GM23248 (cell line): ENCODE results near the gene MROH8. TPM values are rescaled to one million over a fixed set of nuclear protein-coding genes. Genes with fewer than 3 reads are reported as not detected.

Experiments
- DNase-seq: peaks from one replicate; pipeline ENCODE4 v3.0.0-alpha.2; 2015
- H2AFZ ChIP-seq: fragments of 200-600 bp; sonication (generic); 2 replicates; pipeline ENCODE4 v1.6.1; 2016; ENCODE audit warnings: antibody characterized with exemption
- H3F3A ChIP-seq: fragments of 200-600 bp; sonication (generic); 2 replicates; pipeline ENCODE4 v1.6.1; 2016; ENCODE audit warnings: mild to moderate bottlenecking, antibody characterized with exemption, mixed run types; ENCODE audit not compliant: insufficient read depth
- H3K27ac ChIP-seq: fragments of 200-600 bp; sonication (generic); 2 replicates; pipeline ENCODE4 v1.5.1; 2016; ENCODE audit warnings: mild to moderate bottlenecking
- H3K27me3 ChIP-seq: fragments of 200-600 bp; sonication (generic); replicated peaks from 2 replicates; pipeline ENCODE4 v1.6.1; 2016; ENCODE audit warnings: mild to moderate bottlenecking; ENCODE audit not compliant: insufficient read depth
- H3K36me3 ChIP-seq: fragments of 200-600 bp; sonication (generic); 2 replicates; pipeline ENCODE4 v1.6.1; 2016; ENCODE audit warnings: low read depth, mild to moderate bottlenecking
- H3K4me1 ChIP-seq: fragments of 200-600 bp; sonication (generic); 2 replicates; pipeline ENCODE4 v1.6.1; 2016; ENCODE audit warnings: mild to moderate bottlenecking; ENCODE audit not compliant: insufficient read depth
- H3K4me2 ChIP-seq: fragments of 200-600 bp; sonication (generic); one replicate; pipeline ENCODE4 v1.6.1; 2016; ENCODE audit warnings: mild to moderate bottlenecking; ENCODE audit not compliant: unreplicated experiment
- H3K4me3 ChIP-seq: fragments of 200-600 bp; sonication (generic); 2 replicates; pipeline ENCODE4 v1.5.1; 2016; ENCODE audit warnings: mild to moderate bottlenecking
- H3K79me2 ChIP-seq: fragments of 200-600 bp; sonication (generic); 2 replicates; pipeline ENCODE4 v1.6.1; 2016; ENCODE audit warnings: mild to moderate bottlenecking; ENCODE audit not compliant: insufficient read depth
- H3K9ac ChIP-seq: fragments of 200-600 bp; sonication (generic); 2 replicates; pipeline ENCODE4 v1.6.1; 2016; ENCODE audit warnings: mild to moderate bottlenecking
- H3K9me2 ChIP-seq: fragments of 200-600 bp; sonication (generic); 2 replicates; pipeline ENCODE4 v1.6.1; 2016; ENCODE audit warnings: mixed run types, mild to moderate bottlenecking, moderate library complexity; ENCODE audit not compliant: insufficient read depth
- H3K9me3 ChIP-seq: fragments of 200-600 bp; sonication (generic); one replicate; pipeline ENCODE4 v1.6.1; 2017; ENCODE audit warnings: low read depth
- H4K20me1 ChIP-seq: fragments of 200-600 bp; sonication (generic); 2 replicates; pipeline ENCODE4 v1.6.0; 2016; ENCODE audit not compliant: insufficient read depth
- EZH2 ChIP-seq: fragments of 200-600 bp; sonication (generic); IDR thresholded peaks from 2 replicates; pipeline ENCODE4 v1.6.1; 2018; ENCODE audit warnings: antibody characterized with exemption, mild to moderate bottlenecking; ENCODE audit not compliant: insufficient read depth, poor library complexity, severe bottlenecking
- EZH2phosphoT487 ChIP-seq: fragments of 200-600 bp; sonication (generic); IDR thresholded peaks from 2 replicates; pipeline ENCODE4 v1.6.1; 2018; ENCODE audit warnings: antibody characterized with exemption, moderate library complexity, mild to moderate bottlenecking, low read depth; ENCODE audit not compliant: insufficient read depth
- WGBS, 2 experiments: methylation state at CpG; one replicate each; pipeline ENCODE4 v1.1.6; 2015 to 2017; ENCODE audit warnings: low lambda C conversion rate in 2 of 2, low coverage in 1 of 2; ENCODE audit errors: missing lambda C conversion rate in 2 of 2; 5-methylcytosine and 5-hydroxymethylcytosine counted together
- in situ Hi-C: fragments of 300-500 bp; cut with MboI; formaldehyde crosslinking; loops from 2 replicates; pipeline ENCODE4 v1.15.0; 2020
- polyA plus RNA-seq: library from polyadenylated mRNA; unstranded; fragments of >200 nt; fragmentation: Nextera tagmentation; extraction: Ambion mirVana; gene quantifications from 2 replicates; pipeline ENCODE4 v1.2.1, GENCODE V29; 2016
- total RNA-seq: library from RNA; depleted of rRNA; stranded (reverse); fragments of >200 nt; shearing (Covaris generic); gene quantifications from 2 replicates; pipeline ENCODE4 v1.2.3, GENCODE V29; 2014

Gene MROH8
- total and polyA plus RNA-seq, 2 experiments from 2014 or later, result 0.89 to 4.2 TPM

DNA sequence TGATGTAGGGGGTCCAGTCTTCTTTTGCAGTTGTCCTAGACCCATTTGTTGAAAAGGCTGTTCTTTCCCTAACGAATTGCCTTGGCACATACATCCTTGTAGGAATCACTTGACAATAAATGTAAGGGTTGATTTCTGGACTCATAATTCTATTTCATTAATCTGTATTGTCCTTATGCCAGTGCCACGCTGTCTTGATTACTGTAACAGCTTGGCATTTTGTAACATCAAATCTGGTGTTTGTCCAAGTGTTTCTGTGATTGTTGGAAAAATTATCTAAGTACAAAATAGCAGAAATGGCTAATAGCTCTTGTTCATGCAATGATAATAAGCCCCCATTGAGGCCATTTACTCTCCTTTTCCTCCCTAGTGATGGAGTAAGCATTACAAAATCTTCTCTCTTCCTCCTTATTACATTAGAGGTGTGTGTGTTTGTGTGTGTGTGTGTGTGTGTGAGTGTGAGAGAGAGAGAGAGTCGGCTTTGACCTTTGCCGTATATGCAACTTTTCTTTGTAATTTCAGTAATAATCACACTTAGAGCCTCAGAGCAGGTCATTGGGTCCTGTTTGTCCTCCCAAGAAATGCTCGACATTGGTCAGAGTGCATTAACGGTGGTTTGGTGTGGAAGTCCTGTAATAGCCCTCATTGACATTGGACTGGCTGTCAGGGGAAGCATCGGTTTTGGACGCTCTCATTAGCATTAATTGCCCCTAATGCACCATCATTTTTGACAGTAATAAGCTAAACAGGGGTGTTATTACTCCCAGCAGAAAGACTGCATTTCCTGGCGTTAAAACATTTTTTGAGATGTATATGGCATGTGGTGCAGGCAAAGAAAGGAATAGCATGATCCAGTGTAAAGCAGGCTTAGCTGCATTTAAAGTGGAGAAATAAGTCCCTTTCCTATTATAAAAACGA lies 40.7 kb upstream of the MROH8 start:
- Histone ChIP-seq H3K36me3 (peaks cover 34% of the 10 kb centered on the region), H3K4me1 (peaks cover 18% of the 10 kb centered on the region), H3K27me3 (no peaks in the 10 kb centered on the region), H3K9me2 (no peaks in the 10 kb centered on the region), H3K4me3 (no peak overlapping the region), H3K9me3 (no peaks in the 10 kb centered on the region), H3K9ac (peak overlapping the region; percentile 60), H3K4me2 (no peak overlapping the region), H3K27ac (peak overlapping the region; percentile 58), H3F3A (peaks cover 26% of the 10 kb centered on the region), H4K20me1 (no peaks in the 10 kb centered on the region), H3K79me2 (peaks cover 38% of the 10 kb centered on the region), H2AFZ (no peak overlapping the region)
- 34 to 39% methylated on average over 10 of the region's 10 CpGs for WGBS, 2 experiments
- DNase-seq, result no peak
- TF ChIP-seq EZH2phosphoT487 (no peak), EZH2 (no peak)
- in situ Hi-C loops, result no loop called here

DNA sequence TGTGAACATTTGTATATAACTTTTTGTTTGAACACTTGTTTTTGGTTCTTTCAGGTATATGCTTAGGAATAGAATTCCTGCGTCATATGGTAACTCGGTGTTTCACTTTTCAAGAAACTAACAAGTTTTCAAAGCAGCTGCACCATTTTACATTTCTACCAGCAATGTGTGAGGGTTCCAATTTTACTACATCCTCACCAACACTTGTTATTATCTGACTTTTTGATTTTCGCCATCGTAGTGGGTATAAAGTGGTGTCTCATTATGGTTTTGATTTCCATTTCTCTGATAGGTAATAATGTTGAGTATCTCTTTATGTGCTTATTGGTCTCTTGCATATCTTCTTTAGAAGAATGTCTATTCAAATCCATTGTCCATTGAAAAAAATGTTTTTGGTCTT lies 39.6 kb upstream of the MROH8 start:
- Histone ChIP-seq H3K27ac (no peak overlapping the region), H2AFZ (no peak overlapping the region), H3K27me3 (no peaks in the 10 kb centered on the region), H4K20me1 (no peaks in the 10 kb centered on the region), H3K4me3 (no peak overlapping the region), H3K9me3 (no peaks in the 10 kb centered on the region), H3K9ac (no peak overlapping the region), H3K4me2 (no peak overlapping the region), H3K79me2 (peaks cover 38% of the 10 kb centered on the region), H3F3A (peaks cover 33% of the 10 kb centered on the region), H3K4me1 (peaks cover 18% of the 10 kb centered on the region), H3K36me3 (peaks cover 26% of the 10 kb centered on the region), H3K9me2 (no peaks in the 10 kb centered on the region)
- no peak for DNase-seq
- 84 to 88% methylated on average over 4 of the region's 4 CpGs for WGBS, 2 experiments
- in situ Hi-C loops, result no loop called here
- TF ChIP-seq EZH2phosphoT487 (no peak), EZH2 (no peak)

DNA sequence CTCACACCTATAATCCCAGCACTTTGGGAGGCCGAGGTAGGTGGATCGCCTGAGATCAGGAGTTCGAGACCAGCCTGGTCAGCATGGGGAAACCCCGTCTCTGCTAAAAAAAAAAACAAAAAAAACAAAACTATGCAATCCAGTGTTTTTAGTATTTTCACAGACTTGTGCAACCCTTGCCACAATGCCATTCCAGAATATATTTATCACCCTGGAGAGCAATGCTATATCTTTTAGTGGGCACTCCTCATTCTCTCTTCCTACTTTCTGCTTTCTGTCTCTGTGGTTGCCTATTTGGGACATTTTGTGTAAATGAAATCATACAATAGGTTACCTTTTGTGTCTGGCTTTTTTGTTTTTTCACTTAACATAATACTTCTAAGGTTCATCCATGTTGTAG lies 39.1 kb upstream of the MROH8 start:
- Histone ChIP-seq H3K36me3 (peaks cover 29% of the 10 kb centered on the region), H3K4me3 (no peak overlapping the region), H3K9me2 (no peaks in the 10 kb centered on the region), H3K4me1 (peaks cover 15% of the 10 kb centered on the region), H4K20me1 (no peaks in the 10 kb centered on the region), H3K9me3 (no peaks in the 10 kb centered on the region), H3K27me3 (no peaks in the 10 kb centered on the region), H3K9ac (no peak overlapping the region), H2AFZ (no peak overlapping the region), H3K4me2 (no peak overlapping the region), H3F3A (peaks cover 32% of the 10 kb centered on the region), H3K79me2 (peaks cover 38% of the 10 kb centered on the region), H3K27ac (no peak overlapping the region)
- 81 to 98% methylated on average over 4 of the region's 4 CpGs for WGBS, 2 experiments
- in situ Hi-C loops, result no loop called here
- TF ChIP-seq EZH2phosphoT487, result no peak
- TF ChIP-seq EZH2, result no peak
- peak; percentile 25 for DNase-seq

DNA sequence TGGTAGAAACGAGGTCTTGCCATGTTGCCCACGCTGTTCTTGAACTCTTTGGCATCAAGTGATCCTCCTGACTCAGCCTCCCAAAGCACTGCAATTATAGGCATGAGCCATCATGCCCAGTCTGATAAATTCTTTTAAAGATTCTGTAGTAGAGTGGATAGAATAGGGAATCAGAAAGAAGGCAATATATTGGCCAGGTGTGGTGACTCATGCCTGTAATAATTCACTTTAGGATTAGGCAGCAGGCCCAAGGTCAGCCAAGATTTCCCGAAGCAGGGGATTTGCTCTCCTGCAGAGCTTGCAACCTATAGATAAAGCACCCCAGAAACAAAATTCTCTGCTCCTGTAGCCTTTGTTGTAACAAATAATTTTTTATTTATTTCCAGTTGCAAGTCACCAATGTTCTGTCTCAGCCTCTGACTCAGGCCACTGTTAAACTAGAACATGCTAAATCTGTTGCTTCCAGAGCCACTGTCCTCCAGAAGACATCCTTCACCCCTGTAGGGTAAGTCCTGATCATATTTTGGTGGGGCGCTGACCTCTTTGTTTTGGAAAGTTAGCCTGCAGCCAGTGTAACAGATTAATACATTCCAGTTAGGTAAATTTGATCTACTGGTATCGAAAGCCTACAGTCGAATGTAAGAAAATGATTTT lies 30.4 kb upstream of the MROH8 start:
- Histone ChIP-seq H3K27me3 (no peaks in the 10 kb centered on the region), H4K20me1 (no peaks in the 10 kb centered on the region), H3K27ac (no peak overlapping the region), H3K4me1 (0 out of 2 replicates have a peak, but pooled peaks cover 4% of the 10 kb centered on the region), H3K9ac (no peak overlapping the region), H3K36me3 (peaks cover 36% of the 10 kb centered on the region), H3F3A (peaks cover 10% of the 10 kb centered on the region), H3K9me2 (no peaks in the 10 kb centered on the region), H3K4me2 (no peak overlapping the region), H3K9me3 (no peaks in the 10 kb centered on the region), H2AFZ (no peak overlapping the region), H3K4me3 (no peak overlapping the region), H3K79me2 (peaks cover 6% of the 10 kb centered on the region)
- in situ Hi-C loops, result no loop called here
- DNase-seq, result no peak
- TF ChIP-seq EZH2phosphoT487 (no peak), EZH2 (no peak)
- WGBS, 2 experiments, result 77 to 85% methylated on average over 6 of the region's 6 CpGs
